HepG2 (cell line): Measurements from ENCODE around the gene PPP1CB. TPM values are rescaled to one million over a fixed set of nuclear protein-coding genes. Genes with fewer than 3 reads are reported as not detected.
A peak's percentile ranks its signal among the peaks of the same experiment; 100 is the strongest.

Experiments
- ATAC-seq: fragments of 200-7000 bp; cut with Tn5 transposase; 3 replicates; pipeline ENCODE4 v1.9.1; 2020; ENCODE audit warnings: mild to moderate bottlenecking, moderate library complexity
- BruUV-seq: library from RNA; stranded (reverse); fragments of 400-500 nt; replicated peaks from 2 replicates; lab custom pipeline; 2021; lab: Mats Ljungman, UMichigan
- CTCF ChIA-PET: fragments of 300-600 bp; formaldehyde crosslinking; extraction: SDS; loops from one replicate; lab custom pipeline; 2021; ENCODE audit warnings: low total read pairs, inconsistent platforms, low intra/inter-chr PET ratio; lab: Yijun Ruan, JAX
- POLR2A ChIA-PET: fragments of 350-600 bp; sonication (Branson Sonifier 250); formaldehyde crosslinking; loops from one replicate; lab custom pipeline; 2020; ENCODE audit warnings: antibody characterized with exemption, inconsistent platforms; lab: Yijun Ruan, JAX
- DNase-seq: peaks from one replicate; pipeline ENCODE4 v3.0.0-alpha.2; 2015; ENCODE audit warnings: low spot score
- FAIRE-seq: peaks from 3 replicates; lab custom pipeline; 2011; peaks lifted over from hg19 to GRCh38; lab: Jason Lieb, UNC
- H2AFZ ChIP-seq: one replicate; pipeline ENCODE4 v1.6.1; 2011; ENCODE audit warnings: low read length, inconsistent platforms
- H3K27ac ChIP-seq: fragments of 300-600 bp; 3 replicates; pipeline ENCODE4 v1.8.0; 2011; ENCODE audit warnings: mixed run types, mild to moderate bottlenecking, mixed read lengths, low read length, inconsistent platforms; ENCODE audit not compliant: insufficient read depth; ENCODE audit errors: extremely low read length
- H3K27me3 ChIP-seq, 2 experiments: fragments of 200-600 bp in 1 of 2; 2 replicates in 1 of 2; 3 replicates in 1 of 2; pipeline versions ENCODE4 v1.6.0 to v1.8.0; 2011; ENCODE audit warnings: low read length in 2 of 2, mild to moderate bottlenecking in 2 of 2, moderate library complexity in 2 of 2, inconsistent platforms in 1 of 2; ENCODE audit not compliant: insufficient read depth in 2 of 2, control insufficient read depth in 1 of 2
- H3K36me3 ChIP-seq, 2 experiments: fragments of 200-600 bp in 1 of 2; replicated peaks in 1 of 2; 2 replicates in 1 of 2; 3 replicates in 1 of 2; pipeline versions ENCODE4 v1.5.1 to v1.8.0; 2011; ENCODE audit warnings: low read length in 2 of 2, inconsistent platforms in 1 of 2; ENCODE audit not compliant: insufficient read depth in 2 of 2, control insufficient read depth in 1 of 2
- H3K4me1 ChIP-seq: 2 replicates; pipeline ENCODE4 v1.5.1; 2012; ENCODE audit warnings: low read length, inconsistent platforms; ENCODE audit not compliant: insufficient read depth
- H3K4me2 ChIP-seq: 2 replicates; pipeline ENCODE4 v1.6.0; 2011; ENCODE audit warnings: low read depth, low read length, inconsistent platforms
- H3K4me3 ChIP-seq, 3 experiments: fragments of 200-600 bp in 1 of 3; sonication (generic), shearing (Covaris generic) in 1 of 3; replicated peaks in 1 of 3; 2 replicates each; pipeline ENCODE4 v1.5.1; 2011 to 2016; ENCODE audit warnings: low read length in 3 of 3, inconsistent platforms in 2 of 3, low read depth in 2 of 3, mild to moderate bottlenecking in 2 of 3, control low read depth in 1 of 3, mixed read lengths in 1 of 3; ENCODE audit not compliant: insufficient read depth in 1 of 3
- H3K79me2 ChIP-seq: one replicate; pipeline ENCODE4 v1.6.1; 2011; ENCODE audit warnings: low read length, inconsistent platforms; ENCODE audit not compliant: insufficient read depth
- H3K9ac ChIP-seq: 2 replicates; pipeline ENCODE4 v1.6.0; 2011; ENCODE audit warnings: mild to moderate bottlenecking, low read depth, low read length, inconsistent platforms; ENCODE audit not compliant: insufficient read depth
- H3K9me3 ChIP-seq: 2 replicates; pipeline ENCODE4 v1.5.1; 2012; ENCODE audit warnings: mild to moderate bottlenecking, low read length
- H4K20me1 ChIP-seq: 2 replicates; pipeline ENCODE4 v1.6.0; 2011; ENCODE audit warnings: inconsistent platforms, mild to moderate bottlenecking, low read length, moderate library complexity; ENCODE audit not compliant: insufficient read depth
- BORCS8-MEF2B ChIP-seq: sonication (generic); formaldehyde crosslinking; IDR thresholded peaks from 2 replicates; pipeline ENCODE4 v1.8.0; 2022; ENCODE audit warnings: mild to moderate bottlenecking, missing genetic modification reagents
- HMG20A ChIP-seq: IDR thresholded peaks from 2 replicates; pipeline ENCODE4 v1.6.1; 2016; ENCODE audit warnings: borderline replicate concordance
- JDP2 ChIP-seq: sonication (generic); formaldehyde crosslinking; IDR thresholded peaks from 2 replicates; pipeline ENCODE4 v1.8.1; 2022; ENCODE audit warnings: missing genetic modification reagents, borderline replicate concordance
- KLF13 ChIP-seq: sonication (generic); formaldehyde crosslinking; IDR thresholded peaks from 2 replicates; pipeline ENCODE4 v1.4.0; 2020; ENCODE audit warnings: mild to moderate bottlenecking, missing genetic modification reagents
- LCORL ChIP-seq, 2 experiments: fragments of 450-650 bp in 1 of 2; sonication (generic) in 1 of 2; formaldehyde crosslinking in 1 of 2; IDR thresholded peaks; 2 replicates each; pipeline versions ENCODE4 v1.5.0 to v1.6.1; 2017 to 2020; ENCODE audit warnings: antibody characterized with exemption in 1 of 2, missing genetic modification reagents in 1 of 2
- MTERF4 ChIP-seq: sonication (generic); formaldehyde crosslinking; IDR thresholded peaks from 2 replicates; pipeline ENCODE4 v1.8.0; 2023; ENCODE audit warnings: mild to moderate bottlenecking, missing genetic modification reagents
- POGK ChIP-seq: sonication (generic); formaldehyde crosslinking; conservative IDR thresholded peaks from 2 replicates; pipeline ENCODE4 v1.8.0; 2022; ENCODE audit warnings: mild to moderate bottlenecking, moderate library complexity, missing genetic modification reagents
- SOX5 ChIP-seq: IDR thresholded peaks from 2 replicates; pipeline ENCODE4 v1.6.1; 2016; ENCODE audit warnings: borderline replicate concordance
- SRSF1 ChIP-seq: fragments of 200-400 bp; formaldehyde crosslinking; optimal IDR thresholded peaks from 2 replicates; pipeline ENCODE3; 2017; ENCODE audit warnings: mild to moderate bottlenecking, low read depth, low read length, moderate library complexity
- TGIF2 ChIP-seq: IDR thresholded peaks from 2 replicates; pipeline ENCODE4 v1.6.1; 2016; ENCODE audit warnings: control low read depth, missing compliant biosample characterization
- ZNF337 ChIP-seq: sonication (generic); formaldehyde crosslinking; IDR thresholded peaks from 2 replicates; pipeline ENCODE4 v1.5.1; 2020; ENCODE audit warnings: missing genetic modification reagents, low read depth, mild to moderate bottlenecking, borderline replicate concordance
- ZNF362 ChIP-seq: sonication (generic); formaldehyde crosslinking; IDR thresholded peaks from 2 replicates; pipeline ENCODE4 v1.4.0; 2020; ENCODE audit warnings: missing genetic modification reagents, mild to moderate bottlenecking, borderline replicate concordance
- ZNF724P ChIP-seq: sonication (generic); formaldehyde crosslinking; IDR thresholded peaks from 2 replicates; pipeline ENCODE4 v1.8.0; 2022; ENCODE audit warnings: missing genetic modification reagents, borderline replicate concordance
- WGBS: methylation state at CpG from one replicate; pipeline ENCODE4 v1.1.6; 2017; ENCODE audit warnings: low lambda C conversion rate; 5-methylcytosine and 5-hydroxymethylcytosine counted together
- in situ Hi-C: cut with HindIII; loops from 2 replicates; pipeline ENCODE4 v1.10.0; 2017; ENCODE audit warnings: low pct_unique_long_range_greater_than_20kb; ENCODE audit not compliant: extremely low pct_ligation_motif_present
- intact Hi-C: fragments of 100-400 bp; cut with micrococcal nuclease; formaldehyde crosslinking; loops from one replicate; pipeline ENCODE4 v1.10.0; 2022; ENCODE audit not compliant: unreplicated experiment
- polyA plus RNA-seq, 8 experiments: library from polyadenylated mRNA; depleted of rRNA in 3 of 8; stranded (reverse) in 7 of 8; unstranded in 1 of 8; fragments of >200 nt; fragmentation: Illumina TruSeq in 4 of 8; extraction: Trizol in 4 of 8; gene quantifications; 2 replicates each; pipeline versions ENCODE4 v1.2.1 to v1.2.3, GENCODE V29; 2011 to 2016; ENCODE audit warnings: low read depth in 4 of 8, missing spikeins in 1 of 8, mixed read lengths in 1 of 8; ENCODE audit not compliant: insufficient read depth in 1 of 8
- total RNA-seq, 5 experiments: library from RNA; depleted of rRNA; stranded (reverse); fragments of >200 nt; fragmentation: Illumina TruSeq; extraction: Trizol; gene quantifications; 2 replicates each; pipeline ENCODE4 v1.2.3, GENCODE V29; 2016; ENCODE audit warnings: low read depth in 1 of 5
- TF ChIP-seq, protein P1 (sequence below): sonication (generic); formaldehyde crosslinking; IDR thresholded peaks from 2 replicates; pipeline ENCODE4 v1.5.1; 2020; ENCODE audit warnings: mild to moderate bottlenecking, missing genetic modification reagents
- TF ChIP-seq, protein P2 (sequence below): sonication (generic); formaldehyde crosslinking; conservative IDR thresholded peaks from 2 replicates; pipeline ENCODE4 v1.4.0; 2020; ENCODE audit warnings: missing genetic modification reagents

PPP1CB gene
- total and polyA plus RNA-seq, 2 of the 13 experiments (the other 11 are each of a cell fraction or from before 2014, with no cell fraction given) = 46.9 to 109 TPM

DNA sequence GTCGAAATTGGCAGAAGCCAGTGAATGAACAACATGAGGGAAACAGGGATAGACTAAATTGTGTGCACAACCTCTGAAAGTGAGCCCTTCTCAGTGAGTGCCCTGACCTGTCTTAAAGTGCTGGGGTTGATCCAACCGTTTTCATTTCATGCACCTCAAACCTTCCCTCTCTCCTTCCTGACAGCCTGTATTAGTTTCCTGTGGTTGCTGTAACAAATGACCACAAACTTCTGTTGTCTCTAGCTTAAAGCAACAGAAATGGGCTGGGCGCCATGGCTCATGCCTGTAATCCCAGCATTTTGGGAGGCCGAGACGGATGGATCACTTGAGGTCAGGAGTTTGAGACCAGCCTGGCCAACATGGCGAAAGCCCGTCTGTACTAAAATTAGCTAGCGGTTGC is 48.8 kb upstream of the PPP1CB start:
- in situ Hi-C loops = no loop called here
- Histone ChIP-seq H3K4me1 (peaks cover 15% of the 10 kb centered on the region), H3K9me3 (no peaks in the 10 kb centered on the region), H2AFZ (no peak overlapping the region), H3K27ac (no peak overlapping the region), H3K4me3 (0 out of 6 replicates have a peak overlapping the region, but pooled peaks of 1 of the 3 experiments have one; percentile 2), H4K20me1 (no peaks in the 10 kb centered on the region), H3K79me2 (no peaks in the 10 kb centered on the region), H3K4me2 (no peak overlapping the region; the same call in 1 of the 2 replicates), H3K9ac (no peak overlapping the region), H3K27me3 (no peaks in the 10 kb centered on the region; a peak in 1 of 5 replicates), H3K36me3 (no peaks in the 10 kb centered on the region)
- ChIA-PET POLR2A (no interaction called here), CTCF (no interaction called here)
- 62% methylated on average over 8 of the region's 8 CpGs for WGBS
- no TSS peak for BruUV-seq
- DNase-seq (no peak), ATAC-seq (no peak; the same call in 2 of the 3 replicates), FAIRE-seq (no peak)
- intact Hi-C loops = no loop called here
- TF ChIP-seq HMG20A (CRISPR knock-in tag) (no peak), BORCS8-MEF2B (CRISPR knock-in tag) (no peak), MTERF4 (CRISPR knock-in tag) (no peak), JDP2 (no peak), LCORL (IDR thresholded peaks at IDR 0.05) (no peak), LCORL (CRISPR knock-in tag; IDR thresholded peaks at IDR 0.05) (no peak), ZNF337 (CRISPR knock-in tag) (no peak), SOX5 (CRISPR knock-in tag) (no peak), KLF13 (no peak), SRSF1 (no peak), ZNF724P (CRISPR knock-in tag) (0 out of 2 replicates have a peak, but pooled peaks have one; percentile 33), ZNF362 (0 out of 2 replicates have a peak, but pooled peaks have one; percentile 18), TGIF2 (CRISPR knock-in tag) (no peak), POGK (CRISPR knock-in tag) (0 out of 2 replicates have a peak, but pooled peaks have one; percentile 13)
- TF ChIP-seq, protein P1, sequence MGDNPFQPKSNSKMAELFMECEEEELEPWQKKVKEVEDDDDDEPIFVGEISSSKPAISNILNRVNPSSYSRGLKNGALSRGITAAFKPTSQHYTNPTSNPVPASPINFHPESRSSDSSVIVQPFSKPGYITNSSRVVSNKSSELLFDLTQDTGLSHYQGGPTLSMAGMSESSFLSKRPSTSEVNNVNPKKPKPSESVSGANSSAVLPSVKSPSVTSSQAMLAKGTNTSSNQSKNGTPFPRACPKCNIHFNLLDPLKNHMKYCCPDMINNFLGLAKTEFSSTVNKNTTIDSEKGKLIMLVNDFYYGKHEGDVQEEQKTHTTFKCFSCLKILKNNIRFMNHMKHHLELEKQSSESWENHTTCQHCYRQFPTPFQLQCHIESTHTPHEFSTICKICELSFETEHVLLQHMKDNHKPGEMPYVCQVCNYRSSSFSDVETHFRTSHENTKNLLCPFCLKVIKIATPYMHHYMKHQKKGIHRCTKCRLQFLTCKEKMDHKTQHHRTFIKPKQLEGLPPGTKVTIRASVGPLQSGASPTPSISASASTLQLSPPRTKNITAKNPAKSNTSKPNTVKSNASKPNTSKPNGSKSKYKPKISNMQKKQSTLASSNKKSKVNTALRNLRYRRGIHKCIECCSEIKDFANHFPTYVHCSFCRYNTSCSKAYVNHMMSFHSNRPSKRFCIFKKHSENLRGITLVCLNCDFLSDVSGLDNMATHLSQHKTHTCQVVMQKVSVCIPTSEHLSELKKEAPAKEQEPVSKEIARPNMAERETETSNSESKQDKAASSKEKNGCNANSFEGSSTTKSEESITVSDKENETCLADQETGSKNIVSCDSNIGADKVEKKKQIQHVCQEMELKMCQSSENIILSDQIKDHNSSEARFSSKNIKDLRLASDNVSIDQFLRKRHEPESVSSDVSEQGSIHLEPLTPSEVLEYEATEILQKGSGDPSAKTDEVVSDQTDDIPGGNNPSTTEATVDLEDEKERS (CRISPR knock-in tag) = no peak
- TF ChIP-seq, protein P2, sequence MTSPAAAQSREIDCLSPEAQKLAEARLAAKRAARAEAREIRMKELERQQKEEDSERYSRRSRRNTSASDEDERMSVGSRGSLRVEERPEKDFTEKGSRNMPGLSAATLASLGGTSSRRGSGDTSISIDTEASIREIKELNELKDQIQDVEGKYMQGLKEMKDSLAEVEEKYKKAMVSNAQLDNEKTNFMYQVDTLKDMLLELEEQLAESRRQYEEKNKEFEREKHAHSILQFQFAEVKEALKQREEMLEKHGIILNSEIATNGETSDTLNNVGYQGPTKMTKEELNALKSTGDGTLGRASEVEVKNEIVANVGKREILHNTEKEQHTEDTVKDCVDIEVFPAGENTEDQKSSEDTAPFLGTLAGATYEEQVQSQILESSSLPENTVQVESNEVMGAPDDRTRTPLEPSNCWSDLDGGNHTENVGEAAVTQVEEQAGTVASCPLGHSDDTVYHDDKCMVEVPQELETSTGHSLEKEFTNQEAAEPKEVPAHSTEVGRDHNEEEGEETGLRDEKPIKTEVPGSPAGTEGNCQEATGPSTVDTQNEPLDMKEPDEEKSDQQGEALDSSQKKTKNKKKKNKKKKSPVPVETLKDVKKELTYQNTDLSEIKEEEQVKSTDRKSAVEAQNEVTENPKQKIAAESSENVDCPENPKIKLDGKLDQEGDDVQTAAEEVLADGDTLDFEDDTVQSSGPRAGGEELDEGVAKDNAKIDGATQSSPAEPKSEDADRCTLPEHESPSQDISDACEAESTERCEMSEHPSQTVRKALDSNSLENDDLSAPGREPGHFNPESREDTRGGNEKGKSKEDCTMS (CRISPR knock-in tag) = no peak
